PFSK-1 (cell line): Measurements from ENCODE around the gene ATF6.

Experiments
- FOXP2 ChIP-seq: optimal IDR thresholded peaks from 2 replicates; pipeline ENCODE3; 2011; ENCODE audit warnings: borderline replicate concordance, control low read depth, inconsistent platforms; ENCODE audit not compliant: insufficient read depth; ENCODE audit errors: extremely low read length, extremely low read depth
- POLR2AphosphoS5 ChIP-seq: IDR thresholded peaks from 2 replicates; pipeline ENCODE4 v1.6.1; 2012; ENCODE audit warnings: low read depth, mild to moderate bottlenecking, control low read depth, low read length, moderate library complexity
- SIN3A ChIP-seq: IDR thresholded peaks from 2 replicates; pipeline ENCODE4 v1.6.1; 2012; ENCODE audit warnings: mild to moderate bottlenecking, low read length, moderate library complexity, borderline replicate concordance; ENCODE audit not compliant: insufficient read depth
- TF ChIP-seq, protein P1 (sequence below), 2 experiments: IDR thresholded peaks; 2 replicates each; pipeline versions ENCODE4 v1.6.1 to v1.8.0; 2011 to 2012; ENCODE audit warnings: low read depth in 2 of 2, low read length in 2 of 2, control low read depth in 1 of 2, inconsistent platforms in 1 of 2, mild to moderate bottlenecking in 1 of 2, moderate library complexity in 1 of 2; ENCODE audit not compliant: insufficient read depth in 1 of 2

DNA sequence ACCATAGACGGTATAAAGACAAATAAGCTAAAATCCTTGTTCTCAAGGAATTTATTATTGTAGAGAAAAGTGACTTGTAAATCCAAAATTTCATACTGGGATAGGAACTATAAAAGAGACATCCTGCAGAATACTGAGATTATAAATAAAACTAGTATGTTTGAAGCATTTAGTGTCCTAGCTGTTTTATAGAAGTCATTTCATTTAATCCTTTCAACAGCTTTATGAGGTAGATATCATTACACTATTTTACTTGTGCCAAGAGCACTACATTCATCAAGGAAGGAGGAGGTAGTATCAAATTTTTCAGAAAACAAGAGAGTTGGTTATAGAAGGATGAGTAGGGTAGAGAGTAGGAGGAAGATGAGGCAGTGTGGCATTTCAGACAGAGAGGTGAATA lies 119.6 kb downstream of the ATF6 start:
- TF ChIP-seq SIN3A: no peak
- TF ChIP-seq POLR2AphosphoS5: no peak
- TF ChIP-seq, protein P1, sequence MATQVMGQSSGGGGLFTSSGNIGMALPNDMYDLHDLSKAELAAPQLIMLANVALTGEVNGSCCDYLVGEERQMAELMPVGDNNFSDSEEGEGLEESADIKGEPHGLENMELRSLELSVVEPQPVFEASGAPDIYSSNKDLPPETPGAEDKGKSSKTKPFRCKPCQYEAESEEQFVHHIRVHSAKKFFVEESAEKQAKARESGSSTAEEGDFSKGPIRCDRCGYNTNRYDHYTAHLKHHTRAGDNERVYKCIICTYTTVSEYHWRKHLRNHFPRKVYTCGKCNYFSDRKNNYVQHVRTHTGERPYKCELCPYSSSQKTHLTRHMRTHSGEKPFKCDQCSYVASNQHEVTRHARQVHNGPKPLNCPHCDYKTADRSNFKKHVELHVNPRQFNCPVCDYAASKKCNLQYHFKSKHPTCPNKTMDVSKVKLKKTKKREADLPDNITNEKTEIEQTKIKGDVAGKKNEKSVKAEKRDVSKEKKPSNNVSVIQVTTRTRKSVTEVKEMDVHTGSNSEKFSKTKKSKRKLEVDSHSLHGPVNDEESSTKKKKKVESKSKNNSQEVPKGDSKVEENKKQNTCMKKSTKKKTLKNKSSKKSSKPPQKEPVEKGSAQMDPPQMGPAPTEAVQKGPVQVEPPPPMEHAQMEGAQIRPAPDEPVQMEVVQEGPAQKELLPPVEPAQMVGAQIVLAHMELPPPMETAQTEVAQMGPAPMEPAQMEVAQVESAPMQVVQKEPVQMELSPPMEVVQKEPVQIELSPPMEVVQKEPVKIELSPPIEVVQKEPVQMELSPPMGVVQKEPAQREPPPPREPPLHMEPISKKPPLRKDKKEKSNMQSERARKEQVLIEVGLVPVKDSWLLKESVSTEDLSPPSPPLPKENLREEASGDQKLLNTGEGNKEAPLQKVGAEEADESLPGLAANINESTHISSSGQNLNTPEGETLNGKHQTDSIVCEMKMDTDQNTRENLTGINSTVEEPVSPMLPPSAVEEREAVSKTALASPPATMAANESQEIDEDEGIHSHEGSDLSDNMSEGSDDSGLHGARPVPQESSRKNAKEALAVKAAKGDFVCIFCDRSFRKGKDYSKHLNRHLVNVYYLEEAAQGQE (IDR thresholded peaks at IDR 0.05; ENCODE audit: insufficient read depth in 1 of 2, low read depth in 2 of 2, low read length in 2 of 2): no peak
- no peak for TF ChIP-seq FOXP2
